Smooth muscle cell (in vitro differentiated cells): ENCODE results near the gene USF1. TPM values are rescaled to one million over a fixed set of nuclear protein-coding genes. Genes with fewer than 3 reads are reported as not detected.
A peak's percentile ranks its signal among the peaks of the same experiment; 100 is the strongest.

ENCODE experiments used
- DNase-seq: peaks from one replicate; lab custom pipeline; 2025; ENCODE audit not compliant: unreplicated experiment; lab: John Stamatoyannopoulos, UW
- H2AFZ ChIP-seq: fragments of 200-600 bp; sonication (generic); 2 replicates; pipeline ENCODE4 v1.6.0; 2016; ENCODE audit warnings: antibody characterized with exemption, low read depth, mild to moderate bottlenecking
- H3F3A ChIP-seq: fragments of 200-600 bp; sonication (generic); 2 replicates; pipeline ENCODE4 v1.6.0; 2017; ENCODE audit warnings: antibody characterized with exemption, low read depth
- H3K27ac ChIP-seq: fragments of 200-600 bp; sonication (generic); 2 replicates; pipeline ENCODE4 v1.5.1; 2016; ENCODE audit warnings: low read depth, mild to moderate bottlenecking
- H3K27me3 ChIP-seq: fragments of 200-600 bp; sonication (generic); 2 replicates; pipeline ENCODE4 v1.6.1; 2016; ENCODE audit warnings: low read depth, mild to moderate bottlenecking
- H3K36me3 ChIP-seq: fragments of 200-600 bp; sonication (generic); 2 replicates; pipeline ENCODE4 v1.5.1; 2016; ENCODE audit warnings: low read depth
- H3K4me1 ChIP-seq: fragments of 200-600 bp; sonication (generic); 2 replicates; pipeline ENCODE4 v1.5.1; 2016; ENCODE audit warnings: low read depth
- H3K4me2 ChIP-seq: fragments of 200-600 bp; sonication (generic); 2 replicates; pipeline ENCODE4 v1.6.0; 2016; ENCODE audit warnings: mild to moderate bottlenecking
- H3K4me3 ChIP-seq: fragments of 200-600 bp; sonication (generic); 2 replicates; pipeline ENCODE4 v1.5.1; 2016; ENCODE audit warnings: mild to moderate bottlenecking
- H3K79me2 ChIP-seq: fragments of 200-600 bp; sonication (generic); 2 replicates; pipeline ENCODE4 v1.6.0; 2016; ENCODE audit warnings: low read depth, mild to moderate bottlenecking
- H3K9ac ChIP-seq: fragments of 200-600 bp; sonication (generic); 2 replicates; pipeline ENCODE4 v1.6.0; 2016; ENCODE audit warnings: low read depth
- H3K9me3 ChIP-seq: fragments of 200-600 bp; sonication (generic); replicated peaks from 2 replicates; pipeline ENCODE4 v1.5.1; 2016; ENCODE audit warnings: low read depth
- H4K20me1 ChIP-seq: fragments of 200-600 bp; sonication (generic); 2 replicates; pipeline ENCODE4 v1.6.0; 2016; ENCODE audit warnings: low read depth
- CTCF ChIP-seq: fragments of 200-600 bp; sonication (generic); IDR thresholded peaks from 2 replicates; pipeline ENCODE4 v1.5.1; 2017; ENCODE audit warnings: borderline replicate concordance, mild to moderate bottlenecking, antibody characterized with exemption; ENCODE audit not compliant: insufficient read depth, poor library complexity, severe bottlenecking
- WGBS: methylation state at CpG from one replicate; pipeline ENCODE4 v1.1.7; 2016; ENCODE audit warnings: low lambda C conversion rate; 5-methylcytosine and 5-hydroxymethylcytosine counted together
- polyA plus RNA-seq: library from polyadenylated mRNA; unstranded; fragments of >200 nt; fragmentation: Nextera tagmentation; extraction: Ambion mirVana; gene quantifications from 2 replicates; pipeline ENCODE4 v1.2.1, GENCODE V29; 2016
- total RNA-seq: library from RNA; depleted of rRNA; stranded (reverse); fragments of >200 nt; gene quantifications from 2 replicates; pipeline ENCODE4 v1.2.3, GENCODE V29; 2014

The USF1 gene
- total and polyA plus RNA-seq, 2 experiments from 2014 or later, result 20.0 to 47.0 TPM

GRCh38 chr1:161047436-161048420 lies 2.0 kb upstream of the USF1 start:
- 95% methylated on average over 18 of the region's 18 CpGs for WGBS
- no peaks in the 10 kb centered on the region for H3K27me3 ChIP-seq
- no peak overlapping the region for H3K27ac ChIP-seq
- no peak overlapping the region for H3K9ac ChIP-seq
- H3K4me1 ChIP-seq, result peaks cover 13% of the 10 kb centered on the region
- no peaks in the 10 kb centered on the region for H3F3A ChIP-seq
- H4K20me1 ChIP-seq, result peaks cover 9% of the 10 kb centered on the region
- H3K79me2 ChIP-seq, result peaks cover 13% of the 10 kb centered on the region
- no peak overlapping the region for H2AFZ ChIP-seq
- no peak for TF ChIP-seq CTCF
- H3K36me3 ChIP-seq, result no peaks in the 10 kb centered on the region
- H3K9me3 ChIP-seq, result no peaks in the 10 kb centered on the region
- no peak for DNase-seq
- no peak overlapping the region for H3K4me3 ChIP-seq
- no peak overlapping the region for H3K4me2 ChIP-seq

GRCh38 chr1:161046605-161047228 lies 940 bp upstream of the USF1 start:
- peaks cover 9% of the 10 kb centered on the region for H4K20me1 ChIP-seq
- no peak for DNase-seq
- WGBS, result 76% methylated on average over 2 of the region's 2 CpGs
- H3K4me3 ChIP-seq, result peak overlapping the region; percentile 60
- H3F3A ChIP-seq, result no peaks in the 10 kb centered on the region
- H3K9me3 ChIP-seq, result no peaks in the 10 kb centered on the region
- H3K27me3 ChIP-seq, result no peaks in the 10 kb centered on the region
- peak overlapping the region; percentile 86 for H3K4me2 ChIP-seq
- H3K9ac ChIP-seq, result peak overlapping the region; percentile 83
- H2AFZ ChIP-seq, result peak overlapping the region; percentile 91
- H3K36me3 ChIP-seq, result no peaks in the 10 kb centered on the region
- no peak for TF ChIP-seq CTCF
- H3K27ac ChIP-seq, result peak overlapping the region; percentile 94
- peaks cover 13% of the 10 kb centered on the region for H3K4me1 ChIP-seq
- peaks cover 13% of the 10 kb centered on the region for H3K79me2 ChIP-seq

- Histone ChIP-seq H3K9ac (peak overlapping the region; percentile 83), H3K4me1 (peaks cover 13% of the 10 kb centered on the region), H3K27me3 (no peaks in the 10 kb centered on the region), H3K4me3 (peak overlapping the region; percentile 60), H3K4me2 (peak overlapping the region; percentile 86), H3K36me3 (no peaks in the 10 kb centered on the region), H3K79me2 (peaks cover 13% of the 10 kb centered on the region), H3K27ac (peak overlapping the region; percentile 94), H4K20me1 (peaks cover 9% of the 10 kb centered on the region), H3F3A (no peaks in the 10 kb centered on the region), H2AFZ (peak overlapping the region; percentile 91), H3K9me3 (no peaks in the 10 kb centered on the region)
- TF ChIP-seq CTCF, result no peak
- no peak for DNase-seq
- 2% methylated on average over 48 of the region's 48 CpGs for WGBS
Observed at GRCh38 chr1:161044908-161045735, 655 bp downstream of the USF1 start.
